Non-pigmented ciliary epithelial cell (primary cell): ENCODE results near the gene ACE.

ENCODE experiments used
- DNase-seq: peaks from one replicate; pipeline ENCODE4 v3.0.0-alpha.2; 2010; ENCODE audit warnings: low read depth

Gene ACE

DNA sequence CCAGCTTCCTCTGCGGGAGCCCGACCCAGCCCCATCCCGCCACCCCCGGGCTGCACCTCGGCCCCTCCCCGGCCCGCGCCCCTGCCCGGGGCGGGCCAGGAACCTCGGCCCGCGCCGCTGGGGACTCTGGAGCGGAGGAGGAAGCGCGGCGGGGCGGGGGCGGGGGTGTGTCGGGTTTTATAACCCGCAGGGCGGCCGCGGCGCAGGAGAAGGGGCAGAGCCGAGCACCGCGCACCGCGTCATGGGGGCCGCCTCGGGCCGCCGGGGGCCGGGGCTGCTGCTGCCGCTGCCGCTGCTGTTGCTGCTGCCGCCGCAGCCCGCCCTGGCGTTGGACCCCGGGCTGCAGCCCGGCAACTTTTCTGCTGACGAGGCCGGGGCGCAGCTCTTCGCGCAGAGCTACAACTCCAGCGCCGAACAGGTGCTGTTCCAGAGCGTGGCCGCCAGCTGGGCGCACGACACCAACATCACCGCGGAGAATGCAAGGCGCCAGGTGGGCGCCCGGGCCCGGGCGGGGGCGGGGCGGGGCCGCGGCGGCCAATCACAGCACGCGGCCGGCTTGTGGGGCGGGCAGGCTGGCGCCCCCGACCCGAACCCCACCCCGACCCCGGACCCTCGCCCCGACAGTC is at the start of gene ACE:
Gene ACE (plus strand): TSS at position 208 of the 626 bp plus-strand sequence. CDS start 34 bp downstream, at position 242.
- DNase-seq: no peak

DNA sequence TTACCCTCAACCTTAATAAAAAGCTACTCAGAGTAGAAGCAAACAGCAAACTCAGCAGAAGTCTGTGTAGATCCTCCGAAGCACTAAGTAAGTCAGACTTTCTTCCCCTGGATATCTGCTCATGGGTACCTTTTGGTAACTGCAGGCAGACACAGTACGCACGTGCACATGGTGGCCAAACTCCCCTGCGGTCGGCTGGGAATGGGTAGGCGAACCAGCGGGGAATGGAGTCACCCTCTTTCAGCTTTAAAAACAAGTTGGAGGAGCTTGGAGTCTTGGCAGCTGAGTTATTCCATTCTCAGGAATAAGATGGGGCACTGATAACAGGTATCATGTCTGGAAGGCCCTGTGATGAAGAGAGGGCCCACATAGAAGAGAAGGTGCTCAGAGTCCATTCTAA is 47.1 kb upstream of the ACE start:
- DNase-seq: no peak

DNA sequence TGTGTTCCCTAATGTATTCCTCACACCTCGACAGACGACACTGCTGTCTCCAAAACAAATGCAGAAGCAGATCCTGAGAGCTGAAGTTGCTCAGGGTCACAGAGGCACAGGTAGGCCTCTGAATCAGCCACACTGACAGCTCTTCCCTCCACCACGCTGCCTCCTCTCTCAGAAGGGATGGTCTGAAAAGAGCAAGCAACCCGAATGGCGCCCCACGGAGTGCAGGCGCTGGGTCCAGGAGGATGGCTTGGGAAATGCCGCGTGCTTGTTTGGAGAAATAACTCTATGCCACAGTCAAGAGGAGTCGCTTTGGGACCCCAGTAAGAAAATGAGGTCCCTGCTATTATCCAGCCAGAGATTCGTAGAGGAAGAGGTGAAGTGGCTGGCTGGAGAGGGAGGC is 46.6 kb upstream of the ACE start:
- no peak for DNase-seq

DNA sequence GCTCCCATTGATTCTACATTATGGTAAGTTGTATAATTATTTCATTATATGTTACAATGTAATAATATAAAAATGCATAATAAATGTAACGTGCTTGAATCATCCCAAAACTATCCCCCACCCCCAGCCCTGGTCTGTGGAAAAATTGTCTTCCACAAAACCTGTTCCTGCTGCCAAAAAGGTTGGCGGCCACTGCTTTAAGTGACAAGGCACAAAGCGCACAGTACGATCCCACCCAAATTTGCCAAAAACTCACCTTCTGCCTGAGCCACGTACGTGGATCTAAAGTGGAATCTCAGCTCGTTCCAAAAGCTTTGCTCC is 45.3 kb upstream of the ACE start:
- DNase-seq: no peak

DNA sequence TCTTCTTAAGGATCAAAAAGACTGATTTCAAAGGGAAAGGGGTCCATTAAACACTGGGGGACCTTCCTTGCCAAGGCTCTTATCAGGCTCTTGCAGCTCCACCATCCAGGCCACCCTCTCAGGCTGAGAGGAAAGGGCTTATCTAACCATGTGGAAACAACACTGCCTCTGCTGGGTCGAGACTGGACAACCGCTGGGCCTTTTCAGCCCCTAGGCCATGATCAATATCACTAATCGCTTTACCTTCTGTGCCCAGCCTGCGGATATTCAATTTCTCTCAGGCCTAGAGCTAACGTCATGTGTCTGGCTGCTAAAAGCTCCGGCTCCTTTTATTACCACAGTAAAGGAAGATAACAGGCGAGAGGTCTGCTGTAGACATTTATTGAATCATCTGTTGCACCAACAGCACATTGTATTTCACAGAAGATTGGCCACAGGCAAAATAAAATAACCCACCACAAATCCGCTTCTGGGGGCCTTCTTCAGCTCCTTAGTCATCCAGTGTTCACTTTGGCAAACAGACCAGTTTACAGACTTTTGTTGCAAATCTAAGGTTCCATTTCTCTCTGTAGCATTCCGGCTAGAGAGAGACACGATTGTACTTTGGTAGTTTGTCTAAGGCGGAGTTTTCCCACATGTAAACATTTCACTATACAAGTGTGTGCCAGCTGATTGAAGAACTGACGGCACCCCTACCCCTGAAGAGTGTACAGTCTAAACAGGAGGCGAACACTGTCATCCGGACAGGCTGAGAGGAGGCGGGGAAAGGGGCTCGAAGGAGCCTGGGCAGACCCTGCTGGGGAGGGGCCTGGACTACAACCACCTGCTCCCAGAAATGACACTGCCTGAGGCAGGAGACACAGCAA is 44.7 kb upstream of the ACE start:
- DNase-seq: peak; percentile 43

DNA sequence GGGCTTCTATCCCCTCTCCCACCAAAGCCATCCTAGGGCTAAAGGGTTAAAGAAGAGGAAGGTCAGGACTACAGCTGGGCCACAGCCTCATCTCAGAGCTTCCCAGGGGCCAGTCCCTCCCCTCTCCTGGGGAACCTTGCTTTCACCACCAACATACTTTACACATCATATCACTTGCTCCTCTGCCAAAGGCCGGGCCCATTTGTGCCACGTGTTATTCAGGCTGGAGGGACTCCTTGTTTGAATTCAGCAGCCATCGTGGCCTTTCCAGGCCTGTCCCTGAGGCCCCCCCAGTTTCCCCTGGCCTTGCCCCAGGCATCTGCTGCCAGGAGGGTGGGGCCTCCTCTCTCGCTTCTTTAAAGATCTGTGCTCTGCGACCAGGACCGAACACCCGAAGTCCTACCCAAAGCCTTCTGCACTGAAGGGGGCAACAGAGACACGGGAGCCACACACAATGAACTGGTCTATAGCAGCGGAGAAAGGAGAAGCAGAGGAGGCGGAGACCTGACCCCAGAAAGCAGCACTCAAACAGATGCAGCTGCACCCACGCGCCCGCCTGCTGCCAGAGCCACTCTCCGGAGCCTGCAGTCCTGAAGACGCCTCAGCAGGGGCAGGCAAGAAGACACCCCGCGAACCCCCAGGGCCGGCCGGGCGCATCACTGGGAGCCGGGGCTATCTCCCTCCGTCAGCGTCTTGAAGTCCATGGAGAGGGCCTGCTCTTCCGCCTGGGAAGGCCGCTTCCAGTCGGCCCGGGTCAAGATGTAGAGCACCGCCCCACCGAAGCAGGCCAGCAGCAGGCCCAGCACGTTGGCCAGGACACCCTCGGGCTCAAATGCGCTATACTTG is 42.9 kb upstream of the ACE start:
- peak; percentile 72 for DNase-seq

DNA sequence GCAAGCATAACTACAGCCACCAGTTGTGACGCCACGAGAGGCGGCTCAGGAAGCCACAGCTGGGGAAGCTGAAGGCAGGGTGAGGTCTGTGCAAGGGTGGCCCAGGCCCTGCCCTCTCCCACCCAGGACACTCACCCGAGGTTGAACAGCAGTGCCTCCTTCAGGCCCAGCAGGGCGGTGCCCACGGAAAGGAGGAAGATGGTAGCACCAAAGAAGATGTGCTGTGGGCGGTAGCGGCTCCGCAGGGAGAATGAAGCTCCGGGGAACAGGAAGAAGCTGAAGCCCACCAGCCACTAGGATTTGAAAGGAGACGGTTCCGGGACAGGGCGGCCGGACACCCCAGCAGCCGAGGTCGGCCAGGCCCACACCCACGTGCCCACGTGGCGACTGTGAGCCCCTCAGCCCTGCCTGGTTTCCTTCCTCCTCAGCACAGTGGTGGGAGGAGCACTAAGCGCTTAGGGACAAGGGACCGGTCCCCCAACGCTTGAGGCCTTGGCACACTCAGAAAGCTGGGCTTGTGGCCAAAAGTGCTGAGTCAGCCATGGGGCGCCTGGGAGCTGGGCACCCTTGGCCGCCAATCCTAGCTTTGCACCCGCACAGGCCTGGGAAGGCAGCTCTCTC is 41.8 kb upstream of the ACE start:
- DNase-seq: no peak

DNA sequence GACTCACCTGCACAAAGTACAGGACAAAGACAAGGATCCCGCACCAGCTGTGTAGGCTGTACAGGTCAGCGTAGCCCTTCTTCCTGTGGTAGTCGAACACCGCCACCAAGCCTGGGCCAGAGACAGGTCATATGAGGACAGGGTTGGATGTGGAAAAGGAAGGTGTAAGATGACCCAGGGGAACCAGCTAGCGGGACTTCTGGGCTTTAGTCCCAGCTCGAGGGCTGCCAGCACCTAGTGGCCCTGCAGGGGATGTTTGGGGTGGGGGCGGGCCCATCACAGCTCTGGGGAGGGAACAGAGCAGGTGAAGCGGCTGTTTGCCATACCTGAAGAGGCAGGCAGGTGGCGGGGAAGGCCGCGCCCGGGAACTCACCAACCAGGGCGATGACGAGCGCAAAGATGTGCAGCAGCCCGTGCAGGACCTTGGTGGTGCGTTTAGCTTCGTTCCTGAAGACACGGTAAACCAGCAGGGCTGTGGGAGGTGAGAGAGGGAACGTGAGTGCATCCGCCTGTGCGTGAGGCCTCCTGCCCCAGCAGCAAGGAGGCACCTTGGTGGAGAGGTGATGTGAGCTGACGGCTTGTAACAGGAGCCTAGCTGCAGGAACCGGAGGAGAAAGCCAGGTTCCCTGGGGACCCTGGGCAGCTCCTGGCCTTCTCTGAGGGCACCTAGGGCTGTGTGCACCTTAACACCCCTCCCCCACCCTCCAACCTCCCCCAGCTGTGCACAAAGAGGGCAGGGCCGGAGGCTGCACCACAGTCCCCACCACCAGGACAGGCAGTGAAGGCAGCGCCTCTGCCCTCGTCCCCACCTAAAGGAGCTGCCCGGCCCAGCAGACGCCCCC is 41.0 kb upstream of the ACE start:
- no peak for DNase-seq

DNA sequence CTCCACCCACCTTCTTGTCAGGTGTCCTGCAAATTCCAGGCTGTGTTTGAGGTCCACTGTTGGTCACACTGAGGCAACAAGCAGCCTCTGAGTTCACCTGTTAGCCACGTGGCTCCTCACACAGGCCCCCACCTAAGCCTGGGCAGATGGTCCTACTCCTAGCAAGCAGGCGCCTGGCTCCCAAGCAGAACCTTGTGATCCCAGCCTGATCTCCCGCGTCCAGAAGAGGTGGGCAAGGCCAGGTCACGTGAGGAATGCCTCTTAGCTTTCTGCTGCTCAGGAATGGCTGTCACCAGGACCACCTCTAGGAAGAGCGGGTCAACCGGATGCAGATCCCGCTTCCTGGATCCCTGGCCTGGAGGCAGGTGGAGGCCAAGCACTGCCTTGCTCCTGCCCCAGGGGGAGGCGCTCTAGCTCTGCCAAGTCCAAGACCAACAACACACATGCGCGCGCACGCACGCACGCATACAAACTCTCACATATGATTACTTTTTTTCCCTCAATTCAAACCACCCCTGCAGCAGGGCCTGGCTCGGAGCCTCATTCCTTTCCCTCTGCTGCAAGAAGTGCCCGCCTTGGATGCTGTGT is 40.2 kb upstream of the ACE start:
- no peak for DNase-seq

DNA sequence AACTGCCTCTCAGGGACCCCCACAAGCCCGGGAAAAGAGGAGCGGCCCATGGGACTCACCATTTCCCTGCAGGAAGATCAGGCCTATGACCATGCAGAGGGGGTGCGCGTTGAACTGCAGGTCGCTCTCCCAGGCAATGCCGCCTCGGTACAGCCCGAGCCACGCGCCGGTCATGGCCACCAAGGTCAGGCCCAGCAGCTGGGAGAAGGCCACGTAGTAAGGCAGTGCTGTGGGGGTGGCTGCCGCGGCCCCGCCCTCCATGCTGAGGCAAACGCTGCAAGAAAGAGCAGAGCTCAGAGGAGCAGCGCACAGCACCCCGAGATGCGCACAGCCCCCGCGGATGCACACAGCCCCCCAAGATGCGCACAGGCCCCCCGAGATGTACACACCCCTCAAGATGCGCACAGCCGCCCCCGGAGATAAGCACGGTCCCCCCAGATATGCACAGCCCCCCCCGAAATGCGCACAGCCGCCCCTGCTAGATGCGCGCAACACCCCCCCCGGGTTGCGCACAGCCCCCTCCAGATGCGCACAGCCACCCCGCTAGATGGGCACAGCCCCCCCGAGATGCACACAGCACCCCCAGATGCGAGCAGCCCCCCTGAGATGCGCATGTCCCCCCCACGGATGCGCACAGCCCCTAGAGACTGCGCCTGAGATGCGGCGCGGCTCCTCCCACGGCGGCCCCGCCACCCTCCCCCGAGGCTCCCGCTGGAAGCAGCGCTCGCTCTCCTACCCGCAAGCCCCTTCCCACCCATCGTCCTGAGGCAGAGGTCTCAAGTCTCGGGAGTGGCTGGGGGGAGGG is 39.4 kb upstream of the ACE start:
- DNase-seq: no peak

DNA sequence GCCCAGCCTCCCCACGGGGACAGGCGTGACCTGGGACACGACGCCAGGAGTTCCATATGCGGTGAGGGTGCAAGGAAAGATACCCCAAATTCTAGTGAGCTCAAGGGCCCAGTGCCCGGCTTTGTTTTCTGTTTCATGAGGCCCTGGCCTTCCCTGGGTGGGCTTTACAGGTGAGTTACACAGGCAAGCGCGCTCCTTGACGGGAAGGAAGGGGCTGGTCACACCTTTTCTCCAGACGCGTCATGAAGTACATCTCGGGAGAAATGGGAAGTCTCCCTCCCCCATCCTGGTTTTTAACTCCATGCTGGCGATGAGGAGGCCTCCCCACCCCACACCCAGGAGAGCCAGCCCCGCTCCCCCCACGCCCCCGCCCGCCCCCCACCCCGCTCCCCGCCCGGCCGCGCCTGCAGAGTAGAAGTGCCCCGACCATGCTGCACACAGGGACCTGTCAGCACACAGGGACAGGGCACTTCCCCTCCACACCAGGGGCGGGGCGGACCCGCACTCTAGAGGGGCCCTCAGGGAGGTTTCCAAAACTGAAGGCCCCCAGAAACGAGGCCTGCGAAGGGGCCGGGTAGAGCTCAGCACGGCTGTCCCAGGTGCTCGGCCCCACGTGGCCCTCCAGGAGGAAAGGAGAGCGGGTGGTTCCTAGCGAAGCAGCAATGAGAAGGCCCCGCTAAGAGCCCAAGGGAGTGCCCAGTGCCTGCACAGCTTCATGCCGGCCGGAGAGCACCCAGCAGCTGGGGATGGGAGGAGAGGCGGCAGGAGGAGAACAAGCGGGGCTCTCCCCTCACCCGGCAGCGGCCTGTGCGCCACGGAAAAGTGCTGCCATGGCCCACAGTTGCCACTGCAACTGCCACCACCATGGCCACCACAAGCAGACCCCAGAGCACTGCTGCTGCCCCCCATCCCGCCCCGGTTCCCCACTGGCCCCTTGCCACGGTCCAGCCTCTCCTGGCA is 38.5 kb upstream of the ACE start:
- DNase-seq: no peak

DNA sequence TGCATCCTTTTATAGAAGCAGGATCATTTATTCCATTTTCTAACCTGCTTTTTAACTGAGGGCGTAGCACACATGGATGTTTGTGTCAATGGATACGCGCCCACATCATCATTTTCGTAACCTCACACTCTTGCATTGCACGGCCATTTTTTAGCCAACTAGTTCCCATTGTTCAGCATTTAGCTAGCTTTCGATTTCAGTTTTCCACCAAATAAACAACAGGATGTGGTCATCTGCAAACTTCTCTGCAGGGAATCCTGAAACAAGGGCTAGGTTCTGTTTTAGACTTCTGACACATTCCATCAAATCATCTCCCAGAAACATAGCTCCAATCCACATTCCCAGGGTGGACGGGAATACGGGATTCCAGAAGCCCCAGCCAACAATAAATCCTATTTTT is 37.2 kb upstream of the ACE start:
- peak; percentile 48 for DNase-seq

DNA sequence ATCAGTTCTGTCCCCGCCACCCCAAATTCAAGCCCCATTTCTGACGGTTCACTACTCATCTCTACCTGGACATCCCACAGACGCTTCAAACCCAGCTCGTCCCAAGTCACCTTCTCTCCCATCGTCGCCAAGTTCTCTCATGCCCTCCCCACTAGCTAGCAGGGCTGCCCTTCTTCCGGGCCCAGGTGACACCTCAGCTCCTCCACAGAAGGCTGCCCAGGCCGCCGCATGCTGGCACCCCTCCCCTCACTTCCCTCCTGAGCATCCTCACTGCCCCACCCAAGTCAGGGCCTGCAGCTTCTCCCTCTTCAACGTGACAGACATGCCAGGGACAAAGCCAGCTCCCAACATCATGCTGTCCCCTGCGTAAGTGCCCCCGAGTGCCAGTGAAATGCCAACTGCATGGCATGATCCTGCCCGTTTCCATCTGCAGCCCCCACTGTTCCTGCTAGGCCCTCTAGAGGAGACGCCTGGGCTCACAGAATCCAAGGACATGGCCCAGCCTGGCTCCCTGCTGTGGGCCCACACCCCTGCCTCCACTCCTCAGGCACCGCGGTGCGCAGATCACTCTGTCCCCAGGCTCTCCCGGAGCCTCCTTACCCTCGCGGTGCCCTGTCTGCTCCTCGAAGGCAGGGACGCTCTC is 36.6 kb upstream of the ACE start:
- no peak for DNase-seq

DNA sequence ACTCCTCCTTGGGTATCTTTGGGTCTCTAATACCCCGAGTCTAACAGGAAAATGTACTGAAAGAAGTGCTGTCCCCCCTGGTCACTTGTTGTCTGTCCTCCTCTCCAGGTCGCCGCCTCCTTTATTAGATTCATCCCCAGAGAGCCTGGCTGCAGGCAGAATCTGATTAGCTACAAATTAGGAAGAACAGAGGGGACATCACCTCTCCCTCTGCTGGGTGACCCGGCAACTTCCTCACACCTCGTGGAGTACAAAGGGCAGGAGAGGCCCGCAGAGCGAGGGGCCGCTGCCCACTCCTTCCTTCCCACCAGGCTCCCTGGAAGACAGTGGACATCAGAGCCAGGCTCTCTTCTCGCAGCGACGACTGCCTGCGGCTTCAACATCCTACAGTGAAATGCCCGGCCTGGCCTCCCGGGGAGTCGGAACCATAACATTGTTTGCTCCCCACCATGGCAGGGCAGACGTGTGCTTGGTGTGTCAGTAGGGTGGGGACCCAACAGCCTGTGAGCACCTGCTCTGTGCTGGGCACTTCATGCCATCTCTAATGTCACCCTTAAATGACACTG is 36.0 kb upstream of the ACE start:
- no peak for DNase-seq

DNA sequence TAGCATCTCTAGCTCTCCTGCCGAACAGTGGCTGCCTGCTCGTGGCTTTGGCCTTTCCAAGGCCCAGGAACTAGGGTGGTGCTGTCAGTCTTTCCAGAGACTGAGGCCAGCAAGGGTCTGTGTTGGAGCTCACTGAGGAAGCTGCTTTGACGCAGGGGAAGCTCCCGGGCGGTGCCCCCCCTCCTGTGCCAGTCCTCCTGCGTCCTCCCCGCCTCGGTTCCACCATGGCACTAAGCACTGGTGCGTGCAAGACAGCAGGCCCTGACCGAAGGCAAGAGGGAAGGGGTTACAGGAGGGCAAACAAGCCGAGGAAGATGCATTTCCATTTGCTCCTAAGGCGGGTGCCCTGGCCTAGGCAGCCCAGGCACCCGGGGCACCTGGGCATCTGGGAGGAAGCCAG is 35.2 kb upstream of the ACE start:
- no peak for DNase-seq

DNA sequence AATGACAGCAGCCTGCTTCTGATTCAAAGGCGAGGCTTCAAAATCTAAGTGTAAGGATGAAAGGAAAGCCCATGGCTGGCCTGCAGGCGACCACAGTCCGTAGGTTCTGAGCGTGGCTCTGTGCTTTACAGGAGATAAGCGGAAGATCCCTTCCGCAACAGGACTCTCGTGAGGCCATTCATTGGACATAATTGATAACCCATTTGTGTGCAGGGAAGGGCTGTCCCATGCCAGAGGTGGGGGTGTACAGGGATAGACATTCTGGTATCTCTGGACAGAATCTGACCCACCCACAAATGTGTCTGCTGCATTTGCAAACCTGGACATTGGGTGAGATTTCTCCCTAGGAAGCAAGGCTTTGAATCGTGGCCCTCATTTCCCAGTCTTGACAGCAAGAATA is 34.8 kb upstream of the ACE start:
- no peak for DNase-seq

DNA sequence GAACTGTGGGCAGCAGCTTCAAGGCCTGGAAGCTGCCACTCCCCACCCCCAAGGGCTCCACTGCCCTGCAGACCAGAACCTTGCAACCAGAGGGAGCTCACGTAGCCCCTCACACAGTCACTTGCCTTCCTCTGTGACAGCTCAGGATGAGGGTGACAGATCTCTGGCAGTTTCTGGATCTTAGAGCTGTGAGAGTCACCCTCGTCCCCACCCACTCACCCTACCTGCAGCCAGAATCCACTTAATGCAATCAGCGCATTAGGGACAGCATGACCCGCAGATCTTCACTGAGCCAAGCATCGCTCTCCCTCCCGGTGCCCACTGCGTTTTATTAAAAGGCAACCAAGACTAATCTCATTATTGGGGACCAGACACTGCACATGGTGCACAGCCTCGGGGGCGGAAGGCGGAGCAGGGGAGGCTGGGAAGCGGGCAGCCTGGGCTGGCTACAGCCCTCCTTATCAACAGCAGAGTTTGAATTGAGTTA is 34.3 kb upstream of the ACE start:
- no peak for DNase-seq

DNA sequence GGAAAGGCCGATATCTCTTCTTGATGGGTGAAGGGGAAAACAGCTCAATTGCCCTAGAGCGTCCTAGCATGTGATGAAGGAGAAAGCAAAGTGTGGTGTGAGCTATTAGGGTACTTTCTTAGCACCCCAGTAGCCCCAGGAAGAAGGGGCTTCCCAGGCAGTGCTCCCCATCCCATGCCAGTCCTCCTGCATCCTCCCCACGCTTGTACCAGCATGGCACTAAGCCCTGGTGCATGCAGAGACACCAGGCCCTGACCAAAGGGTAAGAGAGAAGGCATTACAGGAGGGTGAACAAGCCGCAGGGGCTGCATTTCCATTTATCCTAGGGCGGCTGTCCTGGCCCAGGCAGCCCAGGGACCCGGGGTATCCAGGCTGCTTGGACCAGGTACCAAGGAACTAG is 33.8 kb upstream of the ACE start:
- DNase-seq: no peak
